GM12874 (cell line): ENCODE measurements around the gene ALK.

Experiments used
- CTCF ChIP-seq: IDR thresholded peaks from 2 replicates; pipeline ENCODE4 v1.5.1; 2011; ENCODE audit warnings: low read depth, mild to moderate bottlenecking, control low read depth, low read length, moderate library complexity; ENCODE audit not compliant: insufficient read depth

ALK gene

DNA sequence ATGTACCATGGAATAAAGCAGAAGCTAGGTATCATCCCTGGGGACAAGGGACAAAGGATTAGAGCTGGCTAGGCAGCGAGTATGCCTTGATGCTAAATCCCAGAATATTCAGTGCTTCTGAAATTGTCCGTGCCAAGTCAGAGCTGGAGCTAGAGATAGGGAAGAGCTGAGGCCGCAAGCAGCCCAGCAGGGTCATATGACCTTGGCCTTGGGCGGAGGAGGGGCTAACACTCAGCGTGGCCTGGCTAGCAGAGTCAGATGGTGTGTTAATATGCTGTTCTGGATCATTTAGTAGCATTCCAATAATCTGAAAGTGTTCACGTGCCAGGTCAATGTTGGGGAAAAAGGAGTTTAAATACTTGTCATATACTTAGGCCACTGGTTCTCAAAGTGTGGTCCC, 431.3 kb downstream of the ALK start:
- no peak for TF ChIP-seq CTCF

GRCh38 chr2:29489568-29489967, 431.8 kb downstream of the ALK start:
- no peak for TF ChIP-seq CTCF

DNA sequence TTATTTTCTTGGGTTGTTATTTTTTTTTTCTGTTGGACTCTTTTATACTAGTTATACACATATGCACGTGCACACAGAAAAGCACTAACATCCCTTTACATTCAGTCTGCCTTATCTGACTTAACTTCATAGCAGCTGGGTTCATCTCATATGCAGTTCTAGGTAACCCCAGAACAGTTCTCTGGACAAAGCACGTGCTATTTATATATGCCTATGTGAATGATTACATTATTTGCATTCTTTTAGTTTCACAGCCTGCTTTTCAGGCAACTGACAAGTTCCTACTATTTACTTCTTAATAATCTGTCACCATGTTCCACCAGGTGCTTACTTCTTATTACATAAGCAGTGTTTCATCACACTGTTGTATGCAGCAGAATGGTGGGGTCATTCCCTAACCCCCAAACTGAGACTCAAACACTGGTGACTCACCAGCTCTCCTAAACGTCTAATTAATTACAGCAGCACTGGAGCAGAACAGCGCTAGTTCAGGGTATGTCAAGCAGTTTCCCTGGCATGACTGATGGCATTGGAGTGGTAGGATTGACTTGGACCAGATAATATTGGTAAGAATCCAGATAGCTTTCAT, 433.3 kb downstream of the ALK start:
- TF ChIP-seq CTCF, result no peak

- TF ChIP-seq CTCF, result no peak
Observed at GRCh38 chr2:29485631-29486030, 435.8 kb downstream of the ALK start.

DNA sequence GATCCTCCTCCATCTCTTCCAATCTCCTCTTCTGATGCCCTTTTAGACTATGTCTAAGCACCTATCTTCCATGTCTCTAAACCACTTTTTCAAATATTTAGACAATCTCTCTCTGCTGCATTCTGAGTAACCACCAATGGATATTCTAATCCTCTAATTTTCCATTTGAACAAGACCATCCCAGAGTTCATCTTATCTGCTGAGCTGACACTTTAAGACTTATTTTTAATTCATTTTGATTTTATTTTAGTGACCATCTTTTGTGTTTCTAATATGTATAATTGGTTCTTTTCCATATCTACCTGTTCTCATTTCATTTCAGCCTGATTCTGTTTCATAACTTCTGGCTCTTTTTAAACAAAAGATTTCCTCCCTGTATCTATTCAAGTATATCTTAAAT, 436.3 kb downstream of the ALK start:
- TF ChIP-seq CTCF, result no peak

- TF ChIP-seq CTCF, result no peak
Observed at GRCh38 chr2:29482867-29483266, 438.5 kb downstream of the ALK start.

DNA sequence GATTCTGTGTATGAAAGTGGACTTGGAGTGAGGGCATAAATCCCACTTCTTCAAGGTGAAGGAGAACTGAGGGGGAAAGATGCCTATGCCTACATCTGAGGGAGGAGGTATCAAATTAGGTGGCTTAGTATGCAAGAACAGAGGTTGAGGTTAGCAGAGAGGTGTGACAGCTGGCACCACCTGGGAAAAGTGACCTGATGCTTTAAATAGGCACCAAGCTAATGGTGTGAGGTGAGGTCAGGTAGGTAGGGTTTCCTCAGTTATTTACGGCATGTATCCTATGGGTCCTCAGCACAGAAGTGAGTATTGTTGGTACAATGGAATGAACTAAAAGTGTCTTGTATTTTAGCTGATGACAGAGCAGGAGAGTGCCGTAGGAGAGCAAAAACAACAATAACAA, 439.0 kb downstream of the ALK start:
- no peak for TF ChIP-seq CTCF

GRCh38 chr2:29481313-29481712, 440.1 kb downstream of the ALK start:
- TF ChIP-seq CTCF, result no peak
